Measurements from ENCODE around the gene TACSTD2. TPM values are rescaled to one million over a fixed set of nuclear protein-coding genes. Genes with fewer than 3 reads are reported as not detected.

Gene TACSTD2
- total RNA-seq, 1 experiment from 2014 or later: 1.2 TPM

DNA sequence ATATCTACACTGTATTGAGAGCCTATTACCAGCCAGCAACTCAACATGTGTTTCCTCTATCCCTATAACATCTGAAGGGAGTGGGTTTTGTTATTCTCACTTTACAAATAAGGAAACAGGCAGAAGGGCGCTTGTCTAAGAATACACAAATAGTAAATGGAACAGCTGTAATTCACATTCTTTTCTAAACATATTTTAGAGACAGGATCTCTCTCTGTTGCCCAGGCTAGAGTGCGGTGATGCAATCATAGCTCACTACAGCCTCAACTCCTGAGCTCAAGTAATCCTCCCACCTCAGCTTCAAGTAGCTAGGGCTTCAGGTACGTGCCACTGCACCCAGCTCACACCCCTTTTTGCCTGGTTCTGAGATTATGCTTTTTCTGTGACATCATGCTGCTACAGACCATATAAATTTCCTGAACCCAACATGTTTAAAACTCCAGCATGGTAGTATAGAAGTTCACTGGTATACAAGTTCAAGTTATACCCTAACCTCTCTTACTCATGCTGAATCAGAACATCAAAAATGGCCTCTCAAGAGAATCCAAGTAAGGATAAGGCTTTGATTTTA, 8.6 kb upstream of the TACSTD2 start:
- H3K4me3 Mint-ChIP-seq: no peak overlapping the region
- H2BK12ac ChIP-seq (ENCODE audit: insufficient read length, low read depth, low read length): no peak overlapping the region
- H3T11ph ChIP-seq (ENCODE audit: low read length): no peak overlapping the region
- H2AFZ ChIP-seq (ENCODE audit: low read length): no peak overlapping the region
- no peak overlapping the region; a peak in 1 of 7 replicates for H3K27ac Mint-ChIP-seq
- H3K79me1 ChIP-seq (ENCODE audit: insufficient read depth, low read depth, low read length, poor library complexity, severe bottlenecking): no peaks in the 10 kb centered on the region
- no peak overlapping the region for H3K23ac ChIP-seq (ENCODE audit: insufficient read length, low read depth, low read length)
- no peak overlapping the region for H2BK120ac ChIP-seq (ENCODE audit: low read depth, low read length, poor library complexity, severe bottlenecking)
- no CpG with 5 or more reads among the region's 3 CpGs for WGBS (ENCODE audit: extremely low coverage, insufficient read length, low lambda C conversion rate)
- no peak overlapping the region for H3K56ac ChIP-seq (ENCODE audit: insufficient read length, low read depth, low read length)
- H4K91ac ChIP-seq (ENCODE audit: insufficient read length, low read depth, low read length): no peak overlapping the region
- no peak overlapping the region for H3K18ac ChIP-seq (ENCODE audit: insufficient read length, low read depth, low read length)
- H3K4me2 ChIP-seq (ENCODE audit: insufficient read depth, insufficient read length, low read length): no peak overlapping the region
- H3K27me3 Mint-ChIP-seq (ENCODE audit: low read depth): peaks cover 13% of the 10 kb centered on the region
- no peak overlapping the region for H2BK5ac ChIP-seq (ENCODE audit: insufficient read length, low read length)
- no peaks in the 10 kb centered on the region for H3K27me3 ChIP-seq (ENCODE audit: insufficient read depth, low read length)
- no peak overlapping the region for H4K5ac ChIP-seq (ENCODE audit: insufficient read length, low read depth, low read length)
- no peak overlapping the region for H3K27ac ChIP-seq (ENCODE audit: insufficient read length, low read depth, low read length)
- H3K14ac ChIP-seq (ENCODE audit: insufficient read depth, low read length): no peak overlapping the region
- no peaks in the 10 kb centered on the region for H3K9me3 ChIP-seq (ENCODE audit: control insufficient read depth, low read depth, low read length)
- H3K9ac ChIP-seq (ENCODE audit: extremely low read depth, insufficient read length, low read length): no peak overlapping the region
- H3K4me1 ChIP-seq (ENCODE audit: insufficient read depth, low read length): no peaks in the 10 kb centered on the region
- no peaks in the 10 kb centered on the region for H3K23me2 ChIP-seq (ENCODE audit: insufficient read length, low read depth, low read length, poor library complexity, severe bottlenecking)
- TF ChIP-seq, protein P1, sequence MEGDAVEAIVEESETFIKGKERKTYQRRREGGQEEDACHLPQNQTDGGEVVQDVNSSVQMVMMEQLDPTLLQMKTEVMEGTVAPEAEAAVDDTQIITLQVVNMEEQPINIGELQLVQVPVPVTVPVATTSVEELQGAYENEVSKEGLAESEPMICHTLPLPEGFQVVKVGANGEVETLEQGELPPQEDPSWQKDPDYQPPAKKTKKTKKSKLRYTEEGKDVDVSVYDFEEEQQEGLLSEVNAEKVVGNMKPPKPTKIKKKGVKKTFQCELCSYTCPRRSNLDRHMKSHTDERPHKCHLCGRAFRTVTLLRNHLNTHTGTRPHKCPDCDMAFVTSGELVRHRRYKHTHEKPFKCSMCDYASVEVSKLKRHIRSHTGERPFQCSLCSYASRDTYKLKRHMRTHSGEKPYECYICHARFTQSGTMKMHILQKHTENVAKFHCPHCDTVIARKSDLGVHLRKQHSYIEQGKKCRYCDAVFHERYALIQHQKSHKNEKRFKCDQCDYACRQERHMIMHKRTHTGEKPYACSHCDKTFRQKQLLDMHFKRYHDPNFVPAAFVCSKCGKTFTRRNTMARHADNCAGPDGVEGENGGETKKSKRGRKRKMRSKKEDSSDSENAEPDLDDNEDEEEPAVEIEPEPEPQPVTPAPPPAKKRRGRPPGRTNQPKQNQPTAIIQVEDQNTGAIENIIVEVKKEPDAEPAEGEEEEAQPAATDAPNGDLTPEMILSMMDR (conservative IDR thresholded peaks at IDR 0.05): no peak
- H3K79me2 ChIP-seq (ENCODE audit: insufficient read depth, low read length): no peaks in the 10 kb centered on the region
- H3K4ac ChIP-seq (ENCODE audit: low read depth, low read length): no peak overlapping the region
- no peaks in the 10 kb centered on the region for H3K36me3 Mint-ChIP-seq (ENCODE audit: insufficient read depth in 1 of 3, low read depth in 3 of 3)
- H4K20me1 ChIP-seq (ENCODE audit: control insufficient read depth, insufficient read depth, insufficient read length): no peaks in the 10 kb centered on the region
- no peak overlapping the region for H2BK15ac ChIP-seq (ENCODE audit: low read depth, low read length)
- H4K8ac ChIP-seq (replicated peaks; ENCODE audit: insufficient read length, low read depth, low read length): no peak overlapping the region
- no peak overlapping the region for H2AK5ac ChIP-seq (ENCODE audit: insufficient read length, low read length)
- no peak overlapping the region for H2BK20ac ChIP-seq (ENCODE audit: low read depth, low read length, poor library complexity, severe bottlenecking)
- H3K9me3 Mint-ChIP-seq: no peaks in the 10 kb centered on the region
- H3K4me1 Mint-ChIP-seq: 0 out of 4 replicates have a peak, but pooled peaks cover 0 to 2% of the 10 kb centered on the region in 2 experiments
- DNase-seq: no peak
